B cell (primary cell): ENCODE data around the gene HPS4. TPM values are rescaled to one million over a fixed set of nuclear protein-coding genes. Genes with fewer than 3 reads are reported as not detected.

Experiments used
- ATAC-seq: fragments of 200-7000 bp; cut with Tn5 transposase; one replicate; pipeline ENCODE4 v1.10.0; 2021; ENCODE audit warnings: low read depth, mild to moderate bottlenecking, moderate number of reproducible peaks, moderate library complexity
- CTCF ChIA-PET: fragments of 350-600 bp; sonication (Branson Sonifier 250); formaldehyde crosslinking; loops from one replicate; lab custom pipeline; 2021; ENCODE audit warnings: antibody characterized with exemption, inconsistent platforms; lab: Charles Lee
- POLR2A ChIA-PET: fragments of 350-600 bp; sonication (Branson Sonifier 250); formaldehyde crosslinking; loops from one replicate; lab custom pipeline; 2021; ENCODE audit warnings: antibody characterized with exemption; lab: Charles Lee
- DNase-seq: peaks from one replicate; pipeline ENCODE4 v3.0.0; 2013
- H2AFZ ChIP-seq: 2 replicates; pipeline ENCODE4 v1.6.1; 2012; ENCODE audit warnings: mild to moderate bottlenecking, low read depth, low read length; ENCODE audit not compliant: insufficient read depth, poor library complexity, severe bottlenecking
- H3K27ac ChIP-seq, 2 donors: 1 replicate in 1 of 2; 2 replicates in 1 of 2; pipeline ENCODE4 v1.5.1; 2012 to 2013; ENCODE audit warnings: low read length in 2 of 2, mild to moderate bottlenecking in 2 of 2, moderate library complexity in 1 of 2
- H3K27me3 ChIP-seq, 4 experiments: fragments of 200-600 bp in 1 of 4; sonication (generic) in 1 of 4; replicated peaks in 1 of 4; 1 replicate in 2 of 4; 2 replicates in 2 of 4; pipeline versions ENCODE4 v1.6.1 to v1.7.0; 2013 to 2016; ENCODE audit warnings: low read length in 3 of 4, mild to moderate bottlenecking in 2 of 4, mixed read lengths in 1 of 4, moderate library complexity in 1 of 4; ENCODE audit not compliant: insufficient read depth in 4 of 4, control insufficient read depth in 3 of 4; ENCODE audit errors: control extremely low read depth in 1 of 4
- H3K36me3 ChIP-seq, 2 experiments: replicated peaks in 1 of 2; 1 replicate in 1 of 2; 2 replicates in 1 of 2; pipeline versions ENCODE4 v1.6.1 to v1.7.1; 2013; ENCODE audit warnings: low read length in 1 of 2; ENCODE audit not compliant: insufficient read depth in 2 of 2, control insufficient read depth in 1 of 2; ENCODE audit errors: control extremely low read depth in 1 of 2, extremely low read depth in 1 of 2
- H3K4me1 ChIP-seq, 2 donors: fragments of 200-600 bp in 1 of 2; sonication (generic) in 1 of 2; 1 replicate in 1 of 2; 2 replicates in 1 of 2; pipeline versions ENCODE4 v1.5.1 to v1.6.1; 2013 to 2017; ENCODE audit warnings: low read length in 2 of 2; ENCODE audit not compliant: control insufficient read depth in 2 of 2, insufficient read depth in 2 of 2
- H3K4me2 ChIP-seq: replicated peaks from 2 replicates; pipeline ENCODE3; 2012; ENCODE audit warnings: mild to moderate bottlenecking, low read depth, low read length; ENCODE audit not compliant: poor library complexity, severe bottlenecking
- H3K4me3 ChIP-seq, 5 experiments: fragments of 200-600 bp in 1 of 5; sonication (generic) in 1 of 5; 1 replicate in 3 of 5; 2 replicates in 2 of 5; pipeline versions ENCODE4 v1.5.1 to v1.7.0; 2011 to 2016; ENCODE audit warnings: low read length in 4 of 5, mild to moderate bottlenecking in 4 of 5, low read depth in 2 of 5, control low read depth in 1 of 5, moderate library complexity in 1 of 5; ENCODE audit not compliant: insufficient read depth in 1 of 5; ENCODE audit errors: control extremely low read depth in 1 of 5, extremely low read depth in 1 of 5
- H3K79me2 ChIP-seq: fragments of 200-600 bp; sonication (generic); one replicate; pipeline ENCODE4 v1.6.0; 2016; ENCODE audit warnings: low read length; ENCODE audit not compliant: control insufficient read depth, insufficient read depth
- H3K9ac ChIP-seq: fragments of 200-600 bp; sonication (generic); 2 replicates; pipeline ENCODE4 v1.6.1; 2017; ENCODE audit warnings: mild to moderate bottlenecking, low read length, moderate library complexity
- H3K9me3 ChIP-seq, 3 donors: one replicate each; pipeline versions ENCODE4 v1.6.1 to v1.7.1; 2013; ENCODE audit warnings: low read length in 2 of 3; ENCODE audit not compliant: control insufficient read depth in 2 of 3, insufficient read depth in 1 of 3; ENCODE audit errors: control extremely low read depth in 1 of 3
- H4K20me1 ChIP-seq: 2 replicates; pipeline ENCODE4 v1.6.0; 2012; ENCODE audit warnings: mild to moderate bottlenecking, low read length; ENCODE audit not compliant: insufficient read depth, control insufficient read depth, poor library complexity, severe bottlenecking
- H3K27ac Mint-ChIP-seq: one replicate; pipeline ENCODE4 v1.8.0; 2021; ENCODE audit warnings: mixed read lengths
- H3K27me3 Mint-ChIP-seq: one replicate; pipeline ENCODE4 v1.8.0; 2021; ENCODE audit warnings: mixed read lengths
- H3K4me1 Mint-ChIP-seq: one replicate; pipeline ENCODE4 v1.8.0; 2021; ENCODE audit warnings: mixed read lengths
- H3K4me3 Mint-ChIP-seq: one replicate; pipeline ENCODE4 v1.8.0; 2021; ENCODE audit warnings: mixed read lengths
- H3K9me3 Mint-ChIP-seq: one replicate; pipeline ENCODE4 v1.8.0; 2022; ENCODE audit warnings: mixed read lengths; ENCODE audit not compliant: insufficient read depth
- CTCF ChIP-seq: fragments of 200-600 bp; IDR thresholded peaks from one replicate; pipeline ENCODE4 v1.8.0; 2022; ENCODE audit warnings: antibody characterized with exemption, mild to moderate bottlenecking
- EZH2 ChIP-seq: IDR thresholded peaks from 2 replicates; pipeline ENCODE4 v1.6.1; 2012; ENCODE audit warnings: borderline replicate concordance, low read depth, mild to moderate bottlenecking, moderate library complexity, low read length; ENCODE audit not compliant: insufficient read depth, poor library complexity, severe bottlenecking
- whole genome bisulfite sequencing: methylation state at CpG from one replicate; pipeline ENCODE4 v1.1.5; 2013; ENCODE audit warnings: missing lambda C conversion rate; ENCODE audit not compliant: insufficient coverage; 5-methylcytosine and 5-hydroxymethylcytosine counted together
- intact Hi-C: fragments of 100-400 bp; cut with micrococcal nuclease; formaldehyde crosslinking; loops from one replicate; pipeline ENCODE4 v1.10.0; 2022
- polyA plus RNA-seq: library from polyadenylated mRNA; depleted of rRNA; stranded (reverse); fragments of >200 nt; gene quantifications from 2 replicates; pipeline ENCODE4 v1.2.3, GENCODE V29; 2012
- total RNA-seq, 2 donors: library from RNA; stranded (reverse); fragments of 120-200 nt in 1 of 2; gene quantifications; 1 replicate in 1 of 2; 2 replicates in 1 of 2; pipeline versions ENCODE4 v1.2.3 to v1.2.4, GENCODE V29; 2013 to 2022

The HPS4 gene
- total and polyA plus RNA-seq, 2 donors (not counting 1 experiment from before 2014, with no cell fraction given) = 34.8 to 61.8 TPM

GRCh38 chr22:26437694-26438392 is 45.7 kb downstream of the HPS4 start:
- H3K9me3 Mint-ChIP-seq = no peaks in the 10 kb centered on the region
- peaks cover 11 to 49% of the 10 kb centered on the region in 2 experiments for H3K36me3 ChIP-seq

More at GRCh38 chr22:26437694-26438392, 45.7 kb downstream of the HPS4 start:
- Histone ChIP-seq H3K9ac (no peak overlapping the region), H4K20me1 (peaks cover 22% of the 10 kb centered on the region), H3K4me3 (no peak overlapping the region), H3K4me1 (peaks cover 4 to 8% of the 10 kb centered on the region in 2 donors), H3K79me2 (peaks cover 79% of the 10 kb centered on the region), H3K4me2 (no peak overlapping the region), H3K27me3 (no peaks in the 10 kb centered on the region), H3K9me3 (peaks cover 0 to 3% (median 0%) of the 10 kb centered on the region in 3 donors), H3K27ac (no peak overlapping the region), H2AFZ (no peak overlapping the region)
- H3K27me3 Mint-ChIP-seq = no peaks in the 10 kb centered on the region
- peaks cover 35% of the 10 kb centered on the region for H3K4me1 Mint-ChIP-seq
- POLR2A ChIA-PET = interaction anchor here (1.2 kb wide), 1 partner anchor 11 kb away, joined by 3 read pairs; no protein-coding TSS in a partner anchor
- no peak for DNase-seq
- H3K27ac Mint-ChIP-seq = no peak overlapping the region
- WGBS = 98% methylated on average over 12 of the region's 14 CpGs
- CTCF ChIA-PET = interaction anchor here (1.4 to 1.7 kb wide), 3 partner anchors 23 to 41 kb away, joined by 3 to 7 read pairs (median 5); no protein-coding TSS in a partner anchor
- intact Hi-C loops = no loop called here
- ATAC-seq = no peak
- TF ChIP-seq CTCF (no peak), EZH2 (no peak)
- no peak overlapping the region for H3K4me3 Mint-ChIP-seq
